Measurements from ENCODE around the gene ACSM4.

The ACSM4 gene

DNA sequence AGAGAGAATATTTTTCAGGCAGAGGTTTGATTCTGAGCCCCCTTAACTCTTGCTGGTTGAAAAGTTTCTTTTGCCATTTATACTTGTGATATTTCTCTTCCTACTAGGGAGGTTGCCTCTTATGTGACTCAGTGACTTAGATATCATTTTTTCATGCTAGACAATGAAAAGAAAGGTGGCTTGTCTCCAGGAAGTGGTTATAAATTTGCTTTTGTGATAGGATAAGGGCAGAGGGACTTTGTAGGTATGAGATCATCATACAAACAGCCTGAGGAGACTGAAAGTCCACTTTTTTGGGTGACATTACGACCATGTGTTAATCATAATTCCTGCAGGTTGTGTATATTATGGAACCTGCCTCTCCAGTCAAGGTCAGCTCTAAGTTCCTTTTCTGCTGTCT lies 35.8 kb downstream of the ACSM4 start:
- peaks cover 3% of the 10 kb centered on the region for H3K27me3 Mint-ChIP-seq (ENCODE audit: low read depth, poor library complexity)
- H3K4me1 Mint-ChIP-seq = no peaks in the 10 kb centered on the region
- H3K9me3 Mint-ChIP-seq = peaks cover 26% of the 10 kb centered on the region
- H3K36me3 Mint-ChIP-seq (ENCODE audit: low read depth) = no peaks in the 10 kb centered on the region
- no peak for DNase-seq
- TF ChIP-seq, protein P1, sequence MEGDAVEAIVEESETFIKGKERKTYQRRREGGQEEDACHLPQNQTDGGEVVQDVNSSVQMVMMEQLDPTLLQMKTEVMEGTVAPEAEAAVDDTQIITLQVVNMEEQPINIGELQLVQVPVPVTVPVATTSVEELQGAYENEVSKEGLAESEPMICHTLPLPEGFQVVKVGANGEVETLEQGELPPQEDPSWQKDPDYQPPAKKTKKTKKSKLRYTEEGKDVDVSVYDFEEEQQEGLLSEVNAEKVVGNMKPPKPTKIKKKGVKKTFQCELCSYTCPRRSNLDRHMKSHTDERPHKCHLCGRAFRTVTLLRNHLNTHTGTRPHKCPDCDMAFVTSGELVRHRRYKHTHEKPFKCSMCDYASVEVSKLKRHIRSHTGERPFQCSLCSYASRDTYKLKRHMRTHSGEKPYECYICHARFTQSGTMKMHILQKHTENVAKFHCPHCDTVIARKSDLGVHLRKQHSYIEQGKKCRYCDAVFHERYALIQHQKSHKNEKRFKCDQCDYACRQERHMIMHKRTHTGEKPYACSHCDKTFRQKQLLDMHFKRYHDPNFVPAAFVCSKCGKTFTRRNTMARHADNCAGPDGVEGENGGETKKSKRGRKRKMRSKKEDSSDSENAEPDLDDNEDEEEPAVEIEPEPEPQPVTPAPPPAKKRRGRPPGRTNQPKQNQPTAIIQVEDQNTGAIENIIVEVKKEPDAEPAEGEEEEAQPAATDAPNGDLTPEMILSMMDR (IDR thresholded peaks at IDR 0.05) = no peak
- no peak overlapping the region for H3K27ac Mint-ChIP-seq
- no peak overlapping the region for H3K4me3 Mint-ChIP-seq

DNA sequence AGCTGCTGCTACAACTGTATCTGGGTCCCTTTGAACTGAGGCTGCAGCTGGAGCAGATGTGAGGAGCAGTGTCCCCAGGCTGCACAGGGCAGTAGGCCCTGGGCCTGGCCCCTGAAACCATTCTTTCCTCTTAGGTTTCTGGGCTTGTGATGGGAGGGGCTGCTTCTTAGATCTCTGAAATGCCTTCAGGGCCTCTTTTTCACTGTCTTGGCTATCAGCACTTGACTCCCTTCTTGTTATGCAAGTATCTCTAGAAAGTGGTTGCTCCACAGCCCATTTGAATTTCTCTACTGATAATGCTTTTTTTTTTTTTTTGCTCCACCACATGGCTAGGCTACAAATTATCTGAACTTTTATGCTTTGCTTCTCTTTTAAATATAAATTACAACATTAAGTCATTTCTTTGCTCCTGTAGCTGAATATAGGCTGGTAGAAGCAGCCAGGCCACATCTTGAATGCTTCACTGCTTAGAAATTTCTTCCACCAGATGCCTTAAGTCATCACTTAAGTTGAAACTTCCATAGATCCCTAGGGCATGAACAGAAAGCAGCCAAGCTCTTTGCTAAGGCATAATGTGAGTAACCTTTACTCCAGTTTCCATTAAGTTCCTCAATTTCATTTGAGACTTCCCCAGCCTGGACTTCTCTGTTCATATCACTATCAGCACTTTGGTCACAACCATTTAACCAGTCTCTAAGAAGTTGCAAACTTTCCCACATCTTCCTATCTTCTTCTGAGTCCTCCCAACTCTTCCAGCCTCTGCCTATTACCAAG lies 41.1 kb downstream of the ACSM4 start:
- H3K27me3 Mint-ChIP-seq (ENCODE audit: low read depth, poor library complexity) = no peaks in the 10 kb centered on the region
- peaks cover 24% of the 10 kb centered on the region for H3K9me3 Mint-ChIP-seq

DNA sequence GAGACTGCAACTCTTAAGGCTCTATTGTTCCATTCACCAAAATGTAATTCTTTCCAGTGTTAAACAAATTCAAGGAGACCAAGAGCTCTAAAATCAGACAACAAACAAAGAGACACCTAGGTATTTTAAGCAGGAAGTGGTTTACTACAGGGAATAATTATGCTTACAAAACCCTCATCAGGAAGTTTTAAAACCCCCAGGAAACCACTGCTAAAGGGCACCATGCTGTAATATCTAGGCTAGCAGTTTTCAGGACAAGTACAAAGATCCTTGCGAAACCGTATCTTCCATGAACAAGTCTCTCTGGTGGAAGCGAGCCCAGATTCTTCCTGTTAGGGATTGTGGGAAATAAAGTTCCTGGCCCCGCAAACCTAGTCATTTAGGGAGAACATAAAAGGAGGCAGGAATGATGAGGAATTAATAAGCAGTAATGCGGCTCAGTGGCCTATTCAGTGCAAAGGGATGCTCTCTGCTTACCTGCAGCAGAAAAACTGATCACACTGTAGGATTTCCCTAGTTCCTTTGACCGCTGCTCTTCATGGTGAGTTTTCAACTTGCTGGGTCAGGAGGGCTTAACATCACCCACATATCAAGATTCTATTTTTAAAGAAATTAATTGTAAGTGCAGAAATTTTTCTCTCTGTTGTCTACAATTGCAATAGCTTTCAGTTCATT lies 42.8 kb downstream of the ACSM4 start:
- no peak for DNase-seq

More for the DNA sequence above, 41.1 kb downstream of the ACSM4 start:
- Mint-ChIP-seq H3K4me1 (no peaks in the 10 kb centered on the region), H3K27ac (no peak overlapping the region), H3K36me3 (ENCODE audit: low read depth) (no peaks in the 10 kb centered on the region), H3K4me3 (no peak overlapping the region)
- TF ChIP-seq, protein P1 (IDR thresholded peaks at IDR 0.05) = no peak
- no peak for DNase-seq

DNA sequence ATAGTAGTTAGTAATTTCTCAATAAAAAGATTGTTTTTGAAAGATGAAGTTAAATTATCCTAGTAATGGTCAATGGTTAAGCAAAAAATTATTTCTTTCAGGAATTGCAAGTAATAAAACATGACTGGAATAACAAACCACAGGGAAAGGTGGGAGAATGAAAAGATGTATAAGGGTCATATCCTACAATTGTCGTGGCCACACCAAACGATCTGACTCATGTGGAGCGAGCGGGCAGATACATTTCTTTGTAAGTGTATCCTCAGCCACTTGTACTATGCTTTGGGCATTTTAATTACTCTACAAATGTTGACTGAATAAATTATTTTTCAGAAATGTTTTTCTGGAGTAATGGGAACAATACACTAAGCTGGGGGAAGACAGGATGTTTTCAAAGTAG lies 45.5 kb downstream of the ACSM4 start:
- H3K36me3 Mint-ChIP-seq (ENCODE audit: low read depth) = no peaks in the 10 kb centered on the region
- H3K27ac Mint-ChIP-seq = no peak overlapping the region
- H3K27me3 Mint-ChIP-seq (ENCODE audit: low read depth, poor library complexity) = peaks cover 5% of the 10 kb centered on the region
- peaks cover 11% of the 10 kb centered on the region for H3K9me3 Mint-ChIP-seq
- no peak for DNase-seq
- TF ChIP-seq, protein P1 (IDR thresholded peaks at IDR 0.05) = no peak
- H3K4me3 Mint-ChIP-seq = no peak overlapping the region
- H3K4me1 Mint-ChIP-seq = no peaks in the 10 kb centered on the region

More for the DNA sequence above, 42.8 kb downstream of the ACSM4 start:
- no peak overlapping the region for H3K4me3 Mint-ChIP-seq
- TF ChIP-seq, protein P1 (IDR thresholded peaks at IDR 0.05) = no peak
- H3K27me3 Mint-ChIP-seq (ENCODE audit: low read depth, poor library complexity) = no peaks in the 10 kb centered on the region
- H3K9me3 Mint-ChIP-seq = peaks cover 24% of the 10 kb centered on the region
- no peaks in the 10 kb centered on the region for H3K4me1 Mint-ChIP-seq
- H3K36me3 Mint-ChIP-seq (ENCODE audit: low read depth) = no peaks in the 10 kb centered on the region
- no peak overlapping the region for H3K27ac Mint-ChIP-seq

DNA sequence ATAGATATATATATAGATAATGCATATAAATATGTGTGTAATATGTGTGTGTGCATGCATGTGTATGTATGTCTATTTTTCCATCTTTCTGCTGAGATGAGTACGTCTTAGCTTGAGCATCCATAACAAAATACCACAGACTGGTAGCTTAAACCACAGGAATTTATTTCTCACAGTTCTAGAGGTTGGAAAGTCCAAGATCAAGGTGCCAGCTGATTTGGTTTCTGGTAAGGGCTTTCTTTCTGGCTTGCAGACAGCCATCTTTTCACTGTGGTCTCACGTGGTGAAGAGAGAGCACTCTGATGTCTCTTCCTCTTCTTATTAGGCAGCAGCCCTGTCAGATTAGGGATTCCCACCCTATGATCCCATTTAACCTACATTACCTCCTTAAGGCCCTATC lies 47.3 kb downstream of the ACSM4 start:
- no peaks in the 10 kb centered on the region for H3K9me3 Mint-ChIP-seq
- H3K4me1 Mint-ChIP-seq = no peaks in the 10 kb centered on the region
- H3K27me3 Mint-ChIP-seq (ENCODE audit: low read depth, poor library complexity) = peaks cover 5% of the 10 kb centered on the region
- no peak overlapping the region for H3K4me3 Mint-ChIP-seq
- DNase-seq = no peak
- TF ChIP-seq, protein P1 (IDR thresholded peaks at IDR 0.05) = no peak
- H3K27ac Mint-ChIP-seq = no peak overlapping the region
- no peaks in the 10 kb centered on the region for H3K36me3 Mint-ChIP-seq (ENCODE audit: low read depth)
